Measurements from ENCODE around the gene CNOT11. TPM values are rescaled to one million over a fixed set of nuclear protein-coding genes. Genes with fewer than 3 reads are reported as not detected.

CNOT11 gene
- total and polyA plus RNA-seq, 2 of the 4 experiments (the other 2 are of a cell fraction): 36.4 to 55.8 TPM

DNA sequence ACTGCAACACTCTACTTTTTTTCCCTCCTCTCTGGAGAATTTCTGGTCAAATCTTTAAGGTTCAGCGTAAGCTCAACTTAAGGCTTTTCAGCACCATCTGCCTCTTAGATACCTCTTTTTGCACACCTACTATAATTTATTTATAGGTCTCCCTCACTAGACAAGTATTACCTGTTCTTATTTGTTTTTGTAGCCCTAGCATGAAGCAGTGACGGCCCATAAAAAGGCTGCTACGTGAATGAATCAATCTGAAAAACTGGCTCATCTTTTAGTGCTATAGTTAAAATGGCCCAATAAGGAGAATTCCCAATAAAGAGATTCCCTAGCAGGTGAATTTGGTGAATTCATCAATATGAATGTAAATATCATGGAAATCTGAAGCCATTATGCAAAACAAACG lies 49.3 kb downstream of the CNOT11 start:
- H3K4ac ChIP-seq (ENCODE audit: low read depth, low read length): no peak overlapping the region
- no peak overlapping the region for H4K8ac ChIP-seq (ENCODE audit: low read depth in 2 of 2, low read length in 2 of 2)
- no peak overlapping the region for H2AK9ac ChIP-seq (replicated peaks; ENCODE audit: low read depth, low read length, poor library complexity)
- dilution Hi-C loops (cut with HindIII; ENCODE audit: low sequenced_read_pairs, unreplicated experiment) (no loop called here), intact Hi-C loops (cut with micrococcal nuclease) (no loop called here), in situ Hi-C loops (cut with MboI; ENCODE audit: low sequenced_read_pairs) (no loop called here)
- H4K5ac ChIP-seq (ENCODE audit: low read depth, low read length): no peak overlapping the region
- H3K4me1 ChIP-seq (ENCODE audit: control insufficient read depth, insufficient read depth, low read length): peaks cover 8% of the 10 kb centered on the region
- no peak overlapping the region for H2BK15ac ChIP-seq (ENCODE audit: low read depth, low read length)
- no peak overlapping the region for H2BK120ac ChIP-seq (ENCODE audit: low read depth, low read length)
- no peaks in the 10 kb centered on the region for H3K9me3 ChIP-seq (ENCODE audit: control insufficient read depth, insufficient read depth, low read length)
- ATAC-seq (ENCODE audit: low read depth) (no peak), DNase-seq (no peak)
- no peak overlapping the region for H4K91ac ChIP-seq (ENCODE audit: insufficient read depth, low read depth, low read length)
- no TSS peak for BruUV-seq (replicated peaks)
- no peak overlapping the region for H3K56ac ChIP-seq (ENCODE audit: extremely low read depth, insufficient read depth, low read length)
- peaks cover 83% of the 10 kb centered on the region for H4K20me1 ChIP-seq (ENCODE audit: insufficient read depth, low read length)
- H3K4me3 ChIP-seq (ENCODE audit: insufficient read depth, low read depth, low read length): no peak overlapping the region
- H3K79me1 ChIP-seq (ENCODE audit: low read depth in 1 of 2, low read length in 2 of 2): peaks cover 28 to 91% of the 10 kb centered on the region in 2 experiments
- H3K36me3 ChIP-seq (ENCODE audit: control insufficient read depth, insufficient read depth, low read length): peaks cover 3% of the 10 kb centered on the region; the same call in 1 of the 2 replicates
- H3K9ac ChIP-seq (ENCODE audit: low read depth, low read length): no peak overlapping the region
- H2AFZ ChIP-seq (replicated peaks; ENCODE audit: low read length, poor library complexity): no peak overlapping the region
- H3K14ac ChIP-seq (replicated peaks; ENCODE audit: low read depth, low read length): no peak overlapping the region
- H2BK5ac ChIP-seq (ENCODE audit: low read depth, low read length, poor library complexity, severe bottlenecking): no peak overlapping the region
- ChIA-PET POLR2A (ENCODE audit: unreplicated experiment) (no interaction called here), CTCF (interaction anchor here (1.1 kb wide), 1 partner anchor 67 kb away, joined by 3 read pairs; no protein-coding TSS in a partner anchor)
- H3K23ac ChIP-seq (ENCODE audit: low read depth, low read length): no peak overlapping the region
- no peak overlapping the region for H2AK5ac ChIP-seq (ENCODE audit: low read depth, low read length)
- no peaks in the 10 kb centered on the region for H3K27me3 ChIP-seq (ENCODE audit: control insufficient read depth, insufficient read depth, low read length)
- no CpG with 5 or more reads among the region's 4 CpGs for WGBS, 2 experiments (ENCODE audit: extremely low coverage in 2 of 2, insufficient read length in 1 of 2)
- no peak overlapping the region for H2BK20ac ChIP-seq (ENCODE audit: low read depth, low read length)
- H3K27ac ChIP-seq (ENCODE audit: insufficient read depth, low read length): no peak overlapping the region
- H3K9me1 ChIP-seq (ENCODE audit: insufficient read depth, low read length): peaks cover 16% of the 10 kb centered on the region
- no peak overlapping the region for H3K4me2 ChIP-seq (ENCODE audit: low read depth, low read length)
- H3K18ac ChIP-seq (ENCODE audit: low read depth, low read length): no peak overlapping the region
- TF ChIP-seq MXI1 (IDR thresholded peaks at IDR 0.05; ENCODE audit: borderline replicate concordance, low read depth, low read length) (no peak), RCOR1 (IDR thresholded peaks at IDR 0.05; ENCODE audit: insufficient replicate concordance, low read length) (no peak)
